DMS79 treated with DMSO at 0.1 percent for 48 hours (cell line): ENCODE data around the gene GIGYF1.
"Not testable (repeated sequence)": the region's sequence is repeated elsewhere in the genome, so short reads cannot be mapped to it uniquely, and the experiment has no call there.

Experiments
- DNase-seq: peaks from one replicate; lab custom pipeline; 2025; lab: John Stamatoyannopoulos, UW

Gene GIGYF1

GRCh38 chr7:100706672-100707311 is 12.7 kb upstream of the GIGYF1 start:
- DNase-seq: no peak

- peak; percentile 95 for DNase-seq
Measured at GRCh38 chr7:100705753-100706671, 12.0 kb upstream of the GIGYF1 start, which contains the start of gene POP7. TSS of gene POP7 (plus strand) at chr7:100706121. CDS start at chr7:100706831, 710 bp downstream.

DNA sequence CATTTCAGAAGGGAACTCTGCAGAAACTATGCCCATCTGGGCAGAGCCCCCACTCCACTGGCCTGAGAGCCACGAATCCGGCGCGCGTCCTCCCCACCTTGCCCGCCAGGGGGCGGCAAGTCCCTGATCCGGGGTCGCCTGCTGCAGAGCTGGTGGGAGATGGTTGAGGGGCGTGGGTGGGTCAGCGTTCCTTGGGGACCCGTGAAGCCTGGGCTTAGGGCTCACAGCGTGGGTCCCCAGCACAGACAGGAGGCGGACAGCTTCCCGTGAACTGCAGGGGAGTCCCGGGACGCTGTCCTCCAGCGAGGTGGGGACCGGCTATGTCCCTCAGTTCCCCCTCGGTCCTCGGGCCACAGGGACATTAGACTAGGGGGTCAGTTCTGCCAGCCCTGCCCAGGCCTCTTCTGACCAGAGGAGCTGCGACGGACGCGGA is 11.3 kb upstream of the GIGYF1 start:
- peak; percentile 70 for DNase-seq

GRCh38 chr7:100701089-100701488 is 7.0 kb upstream of the GIGYF1 start:
- not testable (repeated sequence) for DNase-seq

DNA sequence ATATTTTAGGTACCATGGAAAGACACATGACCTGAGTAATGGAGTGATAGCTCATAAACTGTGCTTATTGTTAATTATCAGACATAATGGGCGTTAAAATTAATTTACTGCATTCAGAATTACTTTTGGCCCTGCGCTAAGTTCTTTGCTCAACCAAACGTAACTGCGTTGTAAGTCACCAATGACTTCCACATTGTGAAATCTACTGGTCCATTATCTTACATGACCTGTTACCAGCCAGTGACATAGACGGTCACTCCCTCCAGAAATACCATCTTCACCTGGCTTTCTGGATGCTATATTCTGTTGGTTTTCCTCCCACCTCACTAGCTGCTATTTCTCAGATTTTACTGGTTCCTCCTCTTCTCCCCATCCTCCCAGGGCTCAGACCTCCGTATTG is 5.0 kb upstream of the GIGYF1 start:
- DNase-seq: no peak

- no peak for DNase-seq
Measured at GRCh38 chr7:100696123-100696521, 2.1 kb upstream of the GIGYF1 start.

DNA sequence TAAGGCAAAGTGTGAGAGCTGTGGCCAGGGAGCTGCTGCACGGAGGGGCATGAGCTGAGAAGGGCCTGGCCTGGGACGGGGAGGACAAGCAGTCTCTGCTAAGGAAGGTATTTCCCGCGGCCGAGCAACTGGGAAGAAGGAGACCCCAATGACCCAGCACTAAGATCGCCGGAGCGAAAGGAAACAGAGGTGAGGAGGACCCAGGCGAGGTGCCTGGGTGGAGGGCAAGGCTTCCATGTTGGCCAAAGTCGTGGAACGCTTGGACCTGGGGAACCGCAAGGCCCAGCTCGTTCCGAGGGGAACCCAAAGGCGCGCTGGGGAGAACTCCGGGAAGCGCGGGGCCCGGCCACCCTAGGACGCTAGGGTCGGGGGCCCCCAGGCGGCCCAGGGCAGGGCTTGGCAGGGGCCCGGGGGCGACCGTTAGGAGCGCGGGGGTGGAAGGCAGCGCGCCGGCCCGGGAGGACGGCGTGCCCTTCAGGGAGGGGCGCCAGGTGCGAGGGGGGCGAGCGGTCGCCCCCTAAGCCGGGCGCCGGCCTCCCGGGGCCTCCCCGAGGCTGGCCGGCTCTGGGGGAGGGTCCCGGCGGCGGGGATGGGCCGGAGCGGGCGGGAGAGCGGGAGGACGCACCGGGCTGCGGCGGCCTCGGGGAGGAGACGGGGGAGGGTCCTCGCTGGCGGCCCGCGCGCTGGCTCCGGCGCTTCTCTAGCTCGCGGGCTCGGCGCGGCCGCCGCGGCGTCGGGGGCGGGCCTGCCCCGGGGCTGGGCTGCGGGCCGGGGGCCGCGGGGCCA is 545 bp downstream of the GIGYF1 start:
- no peak for DNase-seq

GRCh38 chr7:100692578-100692961 is 1.5 kb downstream of the GIGYF1 start:
- no peak for DNase-seq

DNA sequence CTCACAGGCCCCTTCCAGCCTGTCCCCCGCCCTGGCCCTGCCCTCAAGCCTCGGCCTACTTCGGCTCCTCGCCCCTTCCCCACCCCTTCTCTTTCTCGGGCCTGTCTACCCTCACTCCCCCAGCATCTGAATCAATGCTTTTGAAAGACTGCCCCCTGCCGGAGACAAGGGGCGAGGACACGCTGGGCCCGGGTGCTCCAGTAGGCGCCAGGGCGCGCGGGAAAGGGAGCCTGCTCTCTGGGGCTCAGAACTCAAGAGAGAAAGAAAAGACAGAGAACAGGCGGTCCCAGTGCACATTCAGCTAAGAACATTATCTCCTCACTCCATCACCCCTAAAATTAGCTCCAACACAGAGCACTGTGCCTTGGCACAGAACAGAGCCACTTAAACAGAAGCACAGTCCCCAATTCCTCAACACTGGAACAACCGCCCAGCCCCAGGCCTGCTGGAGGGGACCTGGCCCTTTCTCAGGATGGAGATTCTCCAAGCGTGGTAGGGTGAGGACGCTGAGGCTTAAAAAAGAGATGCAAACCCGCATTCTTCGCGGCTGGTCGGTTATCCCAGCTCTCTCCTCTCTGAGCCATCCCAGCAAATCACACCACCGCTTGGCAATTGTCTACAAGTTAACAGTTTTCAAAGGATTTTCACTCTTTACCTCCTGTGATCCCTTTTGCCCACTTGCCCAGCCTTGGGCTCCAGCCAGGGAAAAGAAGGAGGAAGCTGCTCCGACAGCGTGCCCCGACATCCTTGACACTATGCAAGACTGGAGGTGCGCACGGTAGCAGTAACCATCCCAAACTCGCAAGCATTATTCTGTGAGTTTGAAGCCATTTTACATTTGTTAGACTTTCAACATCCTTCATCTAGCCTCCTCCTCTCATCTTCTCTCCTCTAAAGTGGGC is 2.1 kb downstream of the GIGYF1 start:
- DNase-seq: peak; percentile 68

DNA sequence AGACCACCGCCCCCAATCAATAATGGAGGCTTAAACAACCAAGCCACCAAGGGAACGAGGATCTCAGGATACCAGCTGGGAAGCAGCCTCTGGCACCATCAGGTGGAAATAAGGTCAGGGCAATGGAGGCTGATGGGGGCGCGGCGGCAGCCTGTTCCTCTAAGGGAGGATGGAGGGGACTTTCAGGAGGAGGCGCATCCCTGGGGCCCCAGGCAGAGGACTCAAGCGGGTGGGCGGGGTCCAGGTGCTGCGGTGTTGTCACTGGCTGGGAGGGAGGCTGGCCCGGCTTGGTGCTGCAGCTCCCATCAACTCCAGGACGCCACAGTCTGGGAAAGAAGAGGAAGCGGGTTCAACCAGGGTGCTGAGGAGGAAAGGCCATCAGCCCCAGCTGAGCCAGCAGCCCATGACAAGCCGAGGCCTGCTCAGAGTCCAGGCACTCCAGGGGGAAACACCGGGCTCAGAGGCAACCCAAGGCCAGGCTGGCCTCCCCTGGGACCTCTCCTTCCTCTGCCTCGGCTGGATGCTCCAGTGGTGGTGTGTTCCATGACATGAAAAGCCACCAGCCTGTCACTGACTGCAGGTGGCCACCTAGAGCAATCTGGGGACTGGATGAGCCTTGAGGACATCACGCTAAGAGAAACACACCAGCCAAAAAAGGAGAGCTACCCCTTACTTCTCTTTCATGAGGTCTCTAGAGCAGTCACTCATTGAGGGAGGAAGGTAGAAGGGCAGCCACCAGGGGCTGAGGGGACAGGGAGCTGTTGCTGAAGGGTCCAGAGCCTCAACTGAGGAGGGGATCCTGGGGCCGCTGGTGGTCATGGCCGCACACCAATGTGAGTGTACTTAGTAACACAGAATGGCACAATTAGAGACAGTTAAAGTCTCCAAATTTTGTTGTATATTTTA is 4.6 kb downstream of the GIGYF1 start:
- no peak for DNase-seq

GRCh38 chr7:100688326-100688860 is 5.7 kb downstream of the GIGYF1 start:
- no peak for DNase-seq

- DNase-seq: no peak
Measured at GRCh38 chr7:100687751-100688300, 6.2 kb downstream of the GIGYF1 start.

DNA sequence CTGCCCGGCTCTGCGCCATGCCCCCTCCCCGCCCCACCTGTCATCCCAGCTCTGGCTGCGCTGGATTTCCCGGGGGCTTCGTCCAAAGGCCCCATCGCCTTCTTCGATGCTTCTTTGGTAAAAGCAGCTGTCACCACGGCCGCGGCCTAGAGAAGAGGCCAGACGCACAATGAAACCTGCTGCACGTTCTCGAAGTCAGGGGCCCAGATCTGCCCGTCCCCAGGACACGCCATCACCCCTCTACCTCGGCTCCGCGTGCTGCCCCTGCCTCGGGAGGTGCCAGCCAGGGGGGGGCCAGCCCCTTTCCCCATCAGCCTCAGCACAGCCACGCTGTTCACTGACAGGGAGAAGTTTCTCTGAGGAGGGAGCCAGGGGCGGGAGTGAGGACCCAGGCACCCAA is 6.8 kb downstream of the GIGYF1 start:
- no peak for DNase-seq

- no peak for DNase-seq
Measured at GRCh38 chr7:100686822-100687211, 7.2 kb downstream of the GIGYF1 start.

DNA sequence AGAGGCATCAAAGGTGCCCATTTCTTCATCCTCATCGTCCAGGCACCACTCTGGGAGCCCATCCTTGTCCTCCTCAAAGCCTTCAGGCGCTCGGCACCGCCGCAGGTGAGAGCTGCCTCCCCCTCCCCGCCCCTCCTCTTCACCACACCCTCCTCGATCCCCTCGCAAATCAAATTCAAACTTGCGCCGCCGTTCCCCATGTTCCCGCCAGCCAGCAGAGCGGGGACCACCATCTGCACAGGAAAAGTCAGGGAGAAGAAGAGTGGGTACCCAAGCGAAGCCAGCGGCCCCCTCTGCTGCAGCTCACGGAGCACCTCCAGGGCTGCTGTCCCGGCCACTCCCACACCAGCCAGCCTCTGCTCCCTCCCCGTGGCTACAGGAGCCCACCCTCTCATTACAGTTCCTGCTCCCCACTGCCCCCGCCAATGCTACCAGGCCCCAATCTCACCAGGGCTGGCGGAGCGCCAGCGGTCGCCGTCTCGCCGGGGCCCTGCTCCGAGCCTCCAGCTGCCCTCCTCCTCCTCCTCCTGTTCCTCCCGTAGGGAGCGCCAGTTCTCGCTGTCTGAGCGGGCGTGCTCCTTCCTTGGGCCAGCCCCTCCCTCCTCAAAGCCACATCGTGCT is 7.7 kb downstream of the GIGYF1 start:
- DNase-seq: no peak

- no peak for DNase-seq
Measured at GRCh38 chr7:100685631-100686145, 8.4 kb downstream of the GIGYF1 start.

DNA sequence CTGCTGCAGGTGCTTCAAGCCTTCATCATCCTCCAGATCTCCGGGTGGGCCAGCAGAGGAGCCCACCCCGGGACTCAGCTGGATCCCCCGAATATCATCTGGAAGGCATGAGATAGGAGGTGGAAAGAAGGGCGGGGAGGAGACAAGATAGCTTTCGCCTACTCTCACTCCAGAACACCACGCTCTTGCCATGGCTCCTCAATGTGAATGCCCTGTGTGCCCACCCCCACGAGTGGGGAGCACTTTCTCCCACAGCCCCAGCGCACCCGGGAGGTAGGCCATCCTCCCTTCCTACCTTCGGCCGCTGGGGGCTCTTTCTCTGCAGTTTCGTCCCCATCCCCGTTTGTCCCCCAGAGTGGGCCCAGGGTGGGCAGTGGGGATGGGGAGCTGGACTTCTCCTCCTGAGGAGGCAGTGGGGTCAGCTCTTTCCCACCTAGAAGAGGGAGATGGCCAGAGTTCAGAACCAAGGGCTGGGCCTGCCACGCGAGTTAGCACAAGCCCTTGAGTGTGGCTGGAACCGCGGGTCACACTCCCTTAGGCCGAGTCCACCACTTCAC is 8.9 kb downstream of the GIGYF1 start:
- no peak for DNase-seq

GRCh38 chr7:100684534-100685042 is 9.5 kb downstream of the GIGYF1 start:
- DNase-seq: no peak
